GM12878 (cell line): ENCODE data around the gene CBFA2T3. TPM values are rescaled to one million over a fixed set of nuclear protein-coding genes. Genes with fewer than 3 reads are reported as not detected.

ENCODE experiments used
- ATAC-seq: fragments of 200-7000 bp; cut with Tn5 transposase; 3 replicates; pipeline ENCODE4 v1.9.1; 2020; ENCODE audit warnings: mild to moderate bottlenecking, moderate library complexity
- BruUV-seq: library from RNA; stranded (reverse); fragments of 400-500 nt; replicated peaks from 2 replicates; lab custom pipeline; 2021; lab: Mats Ljungman, UMichigan
- CTCF ChIA-PET: fragments of 300-600 bp; sonication (Branson Sonifier 250); formaldehyde crosslinking; extraction: SDS; loops from one replicate; lab custom pipeline; 2021; ENCODE audit warnings: inconsistent platforms; lab: Yijun Ruan, JAX
- POLR2A ChIA-PET: fragments of 350-600 bp; formaldehyde crosslinking; extraction: SDS; loops from one replicate; lab custom pipeline; 2021; ENCODE audit warnings: inconsistent platforms; lab: Charles Lee
- RAD21 ChIA-PET: fragments of 300-600 bp; sonication (Branson Sonifier 250); formaldehyde crosslinking; loops from one replicate; lab custom pipeline; 2023; ENCODE audit warnings: antibody characterized with exemption; ENCODE audit not compliant: unreplicated experiment; lab: Charles Lee
- SMC1A ChIA-PET: fragments of 300-600 bp; sonication (Branson Sonifier 250); formaldehyde crosslinking; loops from one replicate; lab custom pipeline; 2023; ENCODE audit not compliant: unreplicated experiment, uncharacterized antibody; lab: Charles Lee
- DNase-seq: peaks from one replicate; pipeline ENCODE4 v3.0.0-alpha.2; 2011; ENCODE audit warnings: low read depth, low spot score
- FAIRE-seq: peaks from 3 replicates; lab custom pipeline; 2011; peaks lifted over from hg19 to GRCh38; lab: Jason Lieb, UNC
- H2AFZ ChIP-seq: 2 replicates; pipeline ENCODE4 v1.6.0; 2011; ENCODE audit warnings: low read depth, low read length, control low read depth; ENCODE audit not compliant: control insufficient read depth
- H3K27ac ChIP-seq: 2 replicates; pipeline ENCODE4 v1.5.1; 2011; ENCODE audit warnings: control low read depth; ENCODE audit not compliant: control insufficient read depth, insufficient read depth
- H3K27me3 ChIP-seq, 2 experiments: replicated peaks in 1 of 2; 2 replicates each; pipeline versions ENCODE4 v1.6.0 to v1.6.1; 2011; ENCODE audit warnings: low read length in 1 of 2; ENCODE audit not compliant: control insufficient read depth in 2 of 2, insufficient read depth in 2 of 2
- H3K36me3 ChIP-seq, 2 experiments: 2 replicates each; pipeline ENCODE4 v1.5.1; 2011; ENCODE audit warnings: low read length in 1 of 2; ENCODE audit not compliant: control insufficient read depth in 2 of 2, insufficient read depth in 2 of 2
- H3K4me1 ChIP-seq: 2 replicates; pipeline ENCODE4 v1.6.1; 2011; ENCODE audit warnings: mild to moderate bottlenecking, low read length, moderate library complexity, mixed read lengths; ENCODE audit not compliant: control insufficient read depth, insufficient read depth
- H3K4me2 ChIP-seq: 2 replicates; pipeline ENCODE4 v1.6.0; 2011; ENCODE audit warnings: control low read depth; ENCODE audit not compliant: control insufficient read depth, insufficient read depth
- H3K4me3 ChIP-seq: fragments of 200-600 bp; sonication (generic); 2 replicates; pipeline ENCODE4 v1.5.1; 2016
- H3K79me2 ChIP-seq: 2 replicates; pipeline ENCODE4 v1.6.0; 2011; ENCODE audit warnings: low read length; ENCODE audit not compliant: control insufficient read depth, insufficient read depth
- H3K9ac ChIP-seq: 2 replicates; pipeline ENCODE4 v1.8.0; 2011; ENCODE audit warnings: low read length, control low read depth, mixed read lengths; ENCODE audit not compliant: control insufficient read depth, insufficient read depth
- H3K9me3 ChIP-seq: replicated peaks from 3 replicates; pipeline ENCODE4 v1.5.1; 2011; ENCODE audit warnings: mild to moderate bottlenecking, low read length; ENCODE audit not compliant: control insufficient read depth, insufficient read depth
- H4K20me1 ChIP-seq: 2 replicates; pipeline ENCODE4 v1.6.0; 2011; ENCODE audit not compliant: control insufficient read depth, insufficient read depth
- CBX5 ChIP-seq: sonication (generic); IDR thresholded peaks from 2 replicates; pipeline ENCODE4 v1.6.1; 2016; ENCODE audit warnings: low read depth, moderate library complexity, mild to moderate bottlenecking, inconsistent platforms
- CEBPB ChIP-seq, 2 experiments: fragments of 150-350 bp in 1 of 2; IDR thresholded peaks; 2 replicates each; pipeline ENCODE4 v1.6.1; 2012 to 2014; ENCODE audit warnings: low read depth in 2 of 2, low read length in 2 of 2, borderline replicate concordance in 1 of 2, inconsistent platforms in 1 of 2
- CHD4 ChIP-seq: fragments of 200-600 bp; sonication (generic); IDR thresholded peaks from 2 replicates; pipeline ENCODE4 v1.6.1; 2016; ENCODE audit warnings: mild to moderate bottlenecking
- FOXM1 ChIP-seq: IDR thresholded peaks from 2 replicates; pipeline ENCODE4 v1.6.1; 2012; ENCODE audit warnings: low read depth, mild to moderate bottlenecking, inconsistent platforms, low read length, moderate library complexity
- HDAC6 ChIP-seq: fragments of 200-600 bp; sonication (generic); IDR thresholded peaks from one replicate; pipeline ENCODE4 v1.8.0; 2017; ENCODE audit warnings: antibody characterized with exemption; ENCODE audit not compliant: unreplicated experiment
- IRF4 ChIP-seq: IDR thresholded peaks from 2 replicates; pipeline ENCODE4 v1.6.1; 2011; ENCODE audit warnings: low read depth, low read length
- LARP7 ChIP-seq: fragments of 450-650 bp; IDR thresholded peaks from 2 replicates; pipeline ENCODE4 v1.6.1; 2017; ENCODE audit warnings: mild to moderate bottlenecking
- MYC ChIP-seq: IDR thresholded peaks from 2 replicates; pipeline ENCODE4 v1.6.1; 2011; ENCODE audit warnings: mild to moderate bottlenecking, low read length, moderate library complexity, inconsistent platforms; ENCODE audit not compliant: insufficient read depth, insufficient replicate concordance, insufficient read length, severe bottlenecking
- NFXL1 ChIP-seq: fragments of 450-650 bp; IDR thresholded peaks from 2 replicates; pipeline ENCODE4 v1.6.1; 2017; ENCODE audit warnings: antibody characterized with exemption, mild to moderate bottlenecking, borderline replicate concordance
- NKRF ChIP-seq: fragments of 450-650 bp; conservative IDR thresholded peaks from 2 replicates; pipeline ENCODE4 v1.6.1; 2017; ENCODE audit warnings: mild to moderate bottlenecking, moderate library complexity
- NR2F1 ChIP-seq: fragments of 450-650 bp; conservative IDR thresholded peaks from 2 replicates; pipeline ENCODE4 v1.6.1; 2017; ENCODE audit warnings: mild to moderate bottlenecking
- SMAD5 ChIP-seq: IDR thresholded peaks from 2 replicates; pipeline ENCODE4 v1.6.1; 2016; ENCODE audit warnings: antibody characterized with exemption, low read depth
- SMARCA5 ChIP-seq: fragments of 450-650 bp; IDR thresholded peaks from 2 replicates; pipeline ENCODE4 v1.6.1; 2017; ENCODE audit warnings: mild to moderate bottlenecking
- WRNIP1 ChIP-seq: IDR thresholded peaks from 2 replicates; pipeline ENCODE4 v1.6.1; 2011; ENCODE audit warnings: low read depth, low read length, improper control_type of control experiment, borderline replicate concordance
- WGBS: methylation state at CpG from one replicate; pipeline ENCODE4 v1.1.6; 2016; ENCODE audit warnings: low lambda C conversion rate; ENCODE audit not compliant: insufficient replicate concordance, insufficient coverage; ENCODE audit errors: missing lambda C conversion rate; 5-methylcytosine and 5-hydroxymethylcytosine counted together
- in situ Hi-C: fragments of 300-500 bp; cut with MboI; formaldehyde crosslinking; loops from 9 replicates; pipeline ENCODE4 v1.14.3; 2018; ENCODE audit warnings: mixed read lengths
- intact Hi-C: fragments of 100-400 bp; cut with micrococcal nuclease; formaldehyde crosslinking; loops from one replicate; pipeline ENCODE4 v1.14.2; 2022; ENCODE audit not compliant: unreplicated experiment
- polyA plus RNA-seq, 11 experiments: library from polyadenylated mRNA; depleted of rRNA in 4 of 11; unstranded in 6 of 11; stranded (reverse) in 5 of 11; fragments of >200 nt; fragmentation: Nextera tagmentation in 4 of 11; fragmentation: Illumina TruSeq in 1 of 11; extraction: Ambion mirVana in 4 of 11; extraction: Trizol in 1 of 11; gene quantifications; 1 replicate in 1 of 11; 2 replicates in 10 of 11; pipeline versions ENCODE4 v1.2.1 to v1.2.3, GENCODE V29; 2011 to 2016; ENCODE audit warnings: inconsistent platforms in 2 of 11, missing spikeins in 2 of 11, low read depth in 1 of 11
- total RNA-seq, 4 experiments: library from RNA; depleted of rRNA in 3 of 4; stranded (reverse); fragments of >200 nt in 3 of 4; fragmentation: Illumina TruSeq in 1 of 4; extraction: Trizol in 1 of 4; gene quantifications; 2 replicates each; pipeline versions ENCODE4 v1.2.1 to v1.2.3, GENCODE V29; 2013 to 2021
- TF ChIP-seq, protein P1 (sequence below): fragments of 450-650 bp; IDR thresholded peaks from 2 replicates; pipeline ENCODE4 v1.6.1; 2017; ENCODE audit warnings: mild to moderate bottlenecking
- TF ChIP-seq, protein P2 (sequence below): IDR thresholded peaks from 2 replicates; pipeline ENCODE4 v1.6.1; 2011; ENCODE audit warnings: low read depth, mild to moderate bottlenecking, low read length, moderate library complexity, borderline replicate concordance; ENCODE audit errors: extremely low read depth

Gene CBFA2T3
- total and polyA plus RNA-seq, 10 of the 15 experiments (the other 5 are each of a cell fraction or from before 2014, with no cell fraction given) = 0.69 to 42.6 (median 4.5) TPM

GRCh38 chr16:88911946-88912310 lies 65.1 kb downstream of the CBFA2T3 start (continued):
- TF ChIP-seq HDAC6 = no peak
- TF ChIP-seq, protein P1, sequence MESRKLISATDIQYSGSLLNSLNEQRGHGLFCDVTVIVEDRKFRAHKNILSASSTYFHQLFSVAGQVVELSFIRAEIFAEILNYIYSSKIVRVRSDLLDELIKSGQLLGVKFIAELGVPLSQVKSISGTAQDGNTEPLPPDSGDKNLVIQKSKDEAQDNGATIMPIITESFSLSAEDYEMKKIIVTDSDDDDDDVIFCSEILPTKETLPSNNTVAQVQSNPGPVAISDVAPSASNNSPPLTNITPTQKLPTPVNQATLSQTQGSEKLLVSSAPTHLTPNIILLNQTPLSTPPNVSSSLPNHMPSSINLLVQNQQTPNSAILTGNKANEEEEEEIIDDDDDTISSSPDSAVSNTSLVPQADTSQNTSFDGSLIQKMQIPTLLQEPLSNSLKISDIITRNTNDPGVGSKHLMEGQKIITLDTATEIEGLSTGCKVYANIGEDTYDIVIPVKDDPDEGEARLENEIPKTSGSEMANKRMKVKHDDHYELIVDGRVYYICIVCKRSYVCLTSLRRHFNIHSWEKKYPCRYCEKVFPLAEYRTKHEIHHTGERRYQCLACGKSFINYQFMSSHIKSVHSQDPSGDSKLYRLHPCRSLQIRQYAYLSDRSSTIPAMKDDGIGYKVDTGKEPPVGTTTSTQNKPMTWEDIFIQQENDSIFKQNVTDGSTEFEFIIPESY = no peak
- TF ChIP-seq SMAD5 = no peak
- TF ChIP-seq NKRF = no peak
- no peak for TF ChIP-seq MYC
- TF ChIP-seq, protein P2, sequence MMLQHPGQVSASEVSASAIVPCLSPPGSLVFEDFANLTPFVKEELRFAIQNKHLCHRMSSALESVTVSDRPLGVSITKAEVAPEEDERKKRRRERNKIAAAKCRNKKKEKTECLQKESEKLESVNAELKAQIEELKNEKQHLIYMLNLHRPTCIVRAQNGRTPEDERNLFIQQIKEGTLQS = no peak

DNA sequence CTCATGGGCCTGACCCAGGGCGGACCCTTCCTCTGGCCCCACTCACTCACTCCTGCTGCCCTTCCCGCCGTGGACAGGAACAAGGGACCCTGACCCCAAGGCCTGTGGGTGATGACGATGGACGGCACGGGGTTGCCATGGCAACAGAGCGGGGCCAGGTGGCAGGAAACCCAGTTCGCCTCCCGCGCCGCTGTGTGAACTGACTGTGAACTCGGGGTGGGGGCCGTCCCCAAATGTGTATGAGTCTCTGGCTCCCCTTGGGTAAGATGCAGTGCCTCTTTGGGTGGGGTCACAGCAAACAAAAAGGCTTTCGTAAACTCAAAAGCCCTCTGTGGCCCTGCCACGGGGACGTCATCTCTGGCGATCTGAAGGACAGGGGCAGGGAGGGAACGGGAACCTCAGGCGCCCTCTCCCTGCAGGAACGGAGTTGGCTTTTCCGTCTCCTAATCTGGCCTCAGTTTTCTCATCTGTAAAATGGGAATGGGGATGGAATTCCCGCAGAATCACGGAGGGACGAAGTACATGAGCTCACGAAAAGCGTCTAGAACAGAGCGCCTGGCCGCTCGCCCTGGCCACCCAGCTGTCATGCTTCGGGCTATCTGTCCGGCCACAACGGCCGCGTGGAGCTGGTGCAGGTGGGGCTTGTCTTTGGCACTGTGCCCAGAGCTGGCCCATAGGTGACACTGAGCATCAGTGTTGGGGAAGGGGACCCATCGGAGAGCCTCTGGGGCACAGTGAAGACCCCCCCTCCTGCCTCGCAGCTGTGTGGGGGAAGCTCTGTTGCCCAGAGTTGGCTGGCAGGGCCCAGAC lies 65.7 kb downstream of the CBFA2T3 start:
- FAIRE-seq (no peak), ATAC-seq (no peak), DNase-seq (no peak)
- H2AFZ ChIP-seq = no peak overlapping the region
- intact Hi-C loops (no loop called here), in situ Hi-C loops (no loop called here)
- no peaks in the 10 kb centered on the region; the same call in 1 of the 2 replicates for H3K79me2 ChIP-seq
- ChIA-PET CTCF (no interaction called here), POLR2A (no interaction called here), SMC1A (no interaction called here), RAD21 (no interaction called here)
- H3K36me3 ChIP-seq = peaks cover 0 to 4% of the 10 kb centered on the region in 2 experiments; a peak in 3 of 4 replicates
- no peak overlapping the region for H3K4me3 ChIP-seq
- no TSS peak for BruUV-seq
- no peaks in the 10 kb centered on the region for H3K9me3 ChIP-seq
- no peaks in the 10 kb centered on the region for H4K20me1 ChIP-seq
- H3K4me1 ChIP-seq = no peaks in the 10 kb centered on the region
- H3K27me3 ChIP-seq = no peaks in the 10 kb centered on the region
- H3K4me2 ChIP-seq = no peak overlapping the region
- H3K27ac ChIP-seq = no peak overlapping the region
- H3K9ac ChIP-seq = no peak overlapping the region
- WGBS = 74% methylated on average over 36 of the region's 36 CpGs
- TF ChIP-seq LARP7 (no peak), IRF4 (no peak), NKRF (no peak), MYC (no peak), CEBPB (IDR thresholded peaks at IDR 0.05; ENCODE audit: borderline replicate concordance in 1 of 2, low read depth in 2 of 2, low read length in 2 of 2) (no peak), FOXM1 (no peak), WRNIP1 (no peak), CBX5 (no peak), CHD4 (no peak), NFXL1 (no peak), NR2F1 (no peak), SMARCA5 (no peak)
